ENCODE data around the gene PLA2G2D.

The PLA2G2D gene

DNA sequence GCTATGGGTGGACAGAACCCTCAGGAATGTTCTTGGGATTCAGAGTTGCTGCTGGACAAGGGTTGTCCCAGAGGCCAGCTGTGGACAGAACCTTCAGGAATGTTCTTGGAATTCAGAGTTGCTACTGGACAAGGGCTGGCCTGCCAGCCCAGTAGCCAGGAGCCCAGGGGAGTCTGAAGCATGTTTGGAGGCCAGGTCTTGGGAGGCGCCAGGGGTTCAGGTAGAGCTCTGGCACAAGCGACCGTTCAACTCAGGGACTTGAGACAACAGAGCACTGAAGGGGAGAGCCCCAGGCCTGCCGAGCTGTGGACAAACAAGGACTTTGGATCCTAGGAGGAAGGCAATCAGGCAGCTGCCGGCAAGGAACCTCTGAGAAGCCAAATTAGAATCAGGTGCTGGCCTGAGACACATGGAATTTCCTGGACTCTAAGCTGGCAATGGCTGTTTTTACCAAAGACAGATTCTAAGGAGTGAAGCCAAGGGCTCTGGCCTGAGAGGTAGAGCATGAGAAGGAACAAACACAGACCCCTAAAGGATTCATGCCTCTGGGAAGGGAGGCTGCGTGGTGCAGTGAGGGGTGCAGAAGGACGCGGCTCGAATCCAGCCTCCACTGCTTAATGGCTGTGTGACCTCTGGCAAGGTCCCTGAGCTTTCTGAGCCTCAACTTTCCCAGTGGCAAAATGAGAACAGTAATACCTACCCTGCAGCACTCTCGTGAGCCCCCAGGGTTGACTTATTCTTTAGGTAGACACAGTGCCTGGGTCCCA lies 36.0 kb downstream of the PLA2G2D start:
- no peak for DNase-seq

DNA sequence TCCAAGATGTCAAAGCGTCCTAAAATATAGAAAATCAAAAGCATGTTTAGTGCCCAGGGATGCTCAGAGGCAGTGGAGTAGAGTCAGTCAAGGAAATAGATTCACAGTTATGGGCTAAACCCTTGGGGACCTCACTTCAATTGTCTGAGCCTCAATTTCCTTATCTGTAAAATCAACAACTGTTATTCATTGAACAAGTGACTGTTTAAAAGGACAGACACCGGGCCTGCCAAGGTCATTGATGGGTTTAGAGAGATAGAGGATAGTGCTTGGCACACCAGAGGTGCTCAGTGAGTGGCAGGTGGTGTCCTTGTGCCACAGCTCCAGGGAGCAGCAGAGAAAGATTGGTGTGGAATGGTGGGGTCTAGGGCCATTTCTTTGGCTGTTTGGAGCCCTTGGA lies 36.6 kb downstream of the PLA2G2D start:
- no peak for DNase-seq

DNA sequence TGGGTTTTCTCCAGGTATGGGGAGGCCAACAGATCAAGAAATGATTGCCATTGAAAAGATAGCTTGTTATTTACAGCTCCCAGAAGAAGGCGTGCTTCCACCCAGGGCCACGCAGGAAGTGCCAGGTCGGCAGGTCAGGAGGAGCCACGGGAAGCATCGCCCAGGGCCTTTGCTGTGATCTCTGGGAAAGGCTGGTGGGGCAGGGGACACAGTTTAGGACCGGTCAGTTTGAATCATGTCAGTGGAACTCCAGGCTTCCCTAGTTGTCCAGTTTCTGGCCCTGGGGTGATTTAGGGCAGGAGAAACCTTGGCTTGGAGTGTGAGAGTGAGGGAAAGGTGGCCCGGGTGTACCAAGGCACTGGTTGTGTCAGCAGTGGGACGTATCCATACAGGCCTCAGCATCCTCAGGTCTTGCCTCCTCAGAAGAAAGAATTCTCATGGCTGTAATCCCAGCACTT lies 38.0 kb downstream of the PLA2G2D start:
- DNase-seq: no peak

DNA sequence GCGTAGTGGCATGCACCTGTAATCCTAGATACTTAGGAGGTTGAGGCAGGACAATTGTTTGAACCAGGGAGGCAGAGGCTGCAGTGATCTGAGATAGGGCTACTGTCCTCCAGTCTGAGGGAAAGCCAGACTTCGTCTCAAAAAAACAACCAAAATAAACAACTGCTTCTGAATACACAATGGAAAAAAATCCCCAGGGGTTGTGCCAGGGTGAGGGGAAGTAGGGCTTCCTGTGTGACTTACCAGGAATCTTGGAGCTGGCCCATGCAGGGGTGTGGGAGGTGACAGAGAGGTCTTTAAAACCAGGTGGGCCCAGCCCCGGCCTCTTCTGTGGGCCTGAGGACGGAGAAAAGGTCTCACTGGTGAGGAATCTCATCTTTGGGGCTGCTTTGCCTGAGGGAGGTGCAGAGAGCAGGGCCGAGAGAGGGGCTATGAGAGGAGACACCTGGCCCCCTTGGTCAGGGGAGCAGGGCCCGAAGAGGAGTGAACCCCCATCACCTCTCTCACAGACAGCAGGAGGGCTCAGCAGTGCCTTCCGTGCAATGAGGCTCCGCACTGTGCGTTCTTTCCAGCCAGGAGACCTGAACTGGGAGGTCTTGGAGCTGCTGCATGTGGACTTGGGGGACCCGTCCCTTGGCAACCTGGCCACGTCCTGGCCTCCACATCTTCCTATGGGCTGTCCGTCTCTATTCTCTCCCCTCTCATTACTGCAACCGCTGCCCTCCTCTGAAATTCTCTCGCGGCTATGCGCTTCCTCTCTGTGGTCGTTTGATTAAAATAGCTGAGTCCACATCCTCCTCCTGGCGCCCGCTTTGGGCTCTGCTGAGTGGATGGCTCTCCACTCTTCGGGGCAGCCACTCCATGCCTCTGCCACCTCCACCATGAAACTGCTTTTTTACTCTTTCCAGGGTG lies 38.6 kb downstream of the PLA2G2D start:
- no peak for DNase-seq

DNA sequence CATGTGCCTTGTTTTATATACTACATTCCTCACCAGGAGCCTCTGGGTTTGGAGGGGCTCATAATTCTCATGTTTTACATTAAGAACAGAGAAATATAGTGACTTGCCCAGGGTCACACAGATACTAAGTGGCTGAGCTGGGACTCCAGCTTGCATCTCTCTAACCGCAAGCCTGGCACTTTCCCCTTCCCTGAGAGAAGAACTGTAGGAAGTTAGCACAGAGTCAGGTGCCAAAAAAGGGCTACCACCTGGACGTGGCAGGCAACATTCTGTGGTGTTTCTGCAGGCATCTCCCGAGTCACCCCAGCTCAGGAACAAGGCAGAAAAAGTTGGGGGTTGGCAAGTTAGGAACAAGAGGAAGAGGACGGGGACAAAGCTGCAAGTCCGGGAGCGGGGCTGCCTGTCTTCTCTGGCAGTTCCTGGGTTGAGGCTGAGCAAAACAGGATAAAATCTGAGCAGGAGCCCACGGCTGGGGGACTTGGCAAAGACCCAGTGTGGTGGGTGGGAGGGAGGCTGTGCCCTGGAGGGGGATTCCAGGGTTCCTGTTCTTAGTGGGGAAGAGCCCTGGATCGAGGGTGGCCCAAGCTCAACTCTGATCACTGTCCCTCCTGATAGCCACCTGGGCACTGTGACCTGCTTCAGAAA lies 39.6 kb downstream of the PLA2G2D start:
- DNase-seq: no peak

DNA sequence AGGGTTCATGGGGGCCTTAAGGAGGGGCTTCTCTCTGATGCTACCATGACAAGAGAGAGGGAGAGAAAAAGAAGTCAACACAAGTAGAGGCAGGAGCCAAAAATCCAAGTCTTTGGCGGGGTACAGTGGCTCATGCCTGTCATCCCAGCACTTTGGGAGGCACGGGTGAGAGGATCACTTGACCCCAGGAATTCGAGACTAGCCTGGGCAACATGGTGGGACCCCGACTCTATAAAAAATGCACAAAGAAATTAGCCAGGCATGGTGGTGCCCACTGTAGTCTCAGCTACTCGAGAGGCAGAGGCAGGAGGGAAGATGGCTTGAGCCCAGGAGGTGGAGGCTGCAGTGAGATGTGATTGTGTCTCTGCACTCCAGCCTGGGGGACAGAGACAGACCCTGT lies 40.6 kb downstream of the PLA2G2D start:
- DNase-seq: no peak

DNA sequence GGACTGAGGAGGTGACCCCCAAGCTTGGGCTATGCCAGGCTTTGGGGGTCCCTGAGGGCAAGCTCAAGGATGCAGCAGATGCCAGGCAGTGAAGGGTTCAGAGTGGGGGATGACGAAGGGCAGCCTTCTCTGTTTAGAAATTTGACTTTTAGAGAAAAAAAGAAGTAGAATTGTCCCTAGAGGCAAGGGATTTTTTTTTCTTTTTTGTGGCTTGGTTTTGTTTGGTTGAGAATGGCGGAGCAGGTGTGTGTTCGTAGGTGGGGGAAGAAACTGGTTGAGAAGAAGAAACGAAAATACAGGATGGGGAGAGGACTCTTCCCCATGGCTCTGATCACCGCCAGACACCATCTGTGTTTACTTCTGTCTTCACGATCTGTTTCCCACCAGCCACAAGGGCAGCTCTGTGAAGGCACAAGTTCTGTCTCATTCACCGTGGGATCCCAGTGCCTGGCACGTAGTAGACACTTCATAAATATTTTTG lies 41.1 kb downstream of the PLA2G2D start:
- DNase-seq: no peak

DNA sequence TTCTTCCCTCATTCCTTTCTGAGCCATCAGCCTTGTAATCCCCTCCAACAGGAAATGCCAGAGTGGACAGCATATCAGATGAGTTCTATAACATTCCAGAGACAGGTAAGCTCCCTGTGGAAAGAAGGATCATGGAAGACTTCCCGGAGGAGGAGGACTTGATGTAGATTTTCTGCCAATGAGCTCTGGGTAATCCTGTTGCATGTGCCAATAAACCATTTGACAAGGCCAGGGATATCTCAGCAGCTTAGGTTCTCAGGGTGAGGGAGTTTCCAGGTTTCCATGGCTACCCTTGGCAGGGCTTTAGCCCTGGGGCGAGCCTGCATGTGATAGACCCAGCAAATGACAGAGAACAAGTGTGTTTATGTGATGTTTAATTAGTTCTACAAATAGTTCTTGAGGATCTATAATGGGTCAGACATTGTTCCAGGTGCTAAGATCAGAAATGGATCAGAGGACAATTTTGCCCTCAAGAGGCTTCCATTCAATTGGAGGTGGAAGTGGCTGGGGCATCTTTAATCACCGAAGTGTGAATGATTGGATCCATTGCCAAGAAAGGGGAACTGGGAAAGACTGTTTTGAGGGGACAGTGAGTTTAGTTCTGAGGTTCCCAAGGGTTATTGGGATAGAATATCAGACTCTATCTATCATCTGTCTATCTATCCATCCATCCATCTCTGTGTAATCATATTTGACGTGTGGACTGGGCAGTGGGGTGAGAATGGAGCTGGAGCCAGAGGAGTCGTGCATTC lies 42.5 kb downstream of the PLA2G2D start:
- no peak for DNase-seq

DNA sequence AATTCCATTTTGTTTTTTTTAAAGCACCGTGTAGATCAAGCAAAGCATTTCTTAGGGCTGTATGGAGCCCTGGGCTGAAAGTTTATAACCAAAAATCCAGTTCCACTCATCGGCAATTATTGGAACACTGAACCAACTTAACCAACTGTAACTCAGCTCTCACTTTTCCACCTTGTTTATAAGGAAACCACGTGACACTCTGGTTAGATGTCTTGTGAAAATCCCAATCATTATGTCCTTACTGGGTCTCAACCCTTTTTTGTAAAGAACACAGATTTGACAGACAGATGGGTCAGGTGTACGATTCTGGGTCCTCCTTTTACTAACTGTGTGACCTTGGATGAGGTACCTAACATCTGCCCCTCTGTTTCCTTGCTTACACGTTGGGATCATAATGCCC lies 43.1 kb downstream of the PLA2G2D start:
- DNase-seq: no peak

DNA sequence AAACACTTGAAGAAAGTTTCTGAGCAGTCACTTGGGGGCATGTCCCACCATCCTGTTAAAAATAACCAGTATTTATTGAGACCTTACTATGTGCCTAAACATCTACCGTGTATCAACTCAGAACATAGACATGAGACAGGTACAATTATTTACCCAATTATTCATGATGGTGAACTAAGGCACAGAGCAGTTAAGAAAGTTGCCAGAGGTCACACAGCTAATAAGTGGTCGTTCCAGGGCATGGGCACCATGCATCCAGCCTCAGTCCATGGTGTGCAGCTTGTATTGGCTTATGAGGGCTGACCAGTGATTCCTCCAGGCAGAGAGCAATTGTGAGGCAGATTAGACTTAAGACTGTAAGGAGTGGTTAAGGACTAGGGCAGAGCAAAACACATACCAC lies 44.0 kb downstream of the PLA2G2D start:
- DNase-seq: no peak

DNA sequence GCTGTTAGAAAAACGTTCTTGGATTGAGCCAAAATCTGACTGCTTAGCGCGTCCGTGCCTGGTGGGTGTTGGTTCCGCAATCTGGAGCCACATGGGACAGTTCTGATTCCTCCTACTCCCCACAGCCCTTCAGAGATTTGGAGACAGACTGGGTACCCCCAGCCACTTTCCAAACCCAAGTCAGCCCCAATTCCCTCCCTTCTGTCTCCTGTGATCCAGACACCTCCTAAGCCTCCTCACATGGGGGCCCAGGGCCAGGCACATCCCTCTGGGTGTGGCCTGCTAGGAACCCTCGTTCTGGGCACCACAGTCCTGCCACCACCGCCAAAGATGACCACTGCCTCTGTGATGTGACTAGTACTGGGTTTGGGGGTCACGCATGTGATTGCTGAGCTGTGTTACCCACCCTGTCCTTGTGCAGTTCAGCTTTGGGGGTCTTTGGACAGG lies 44.6 kb downstream of the PLA2G2D start:
- DNase-seq: no peak

DNA sequence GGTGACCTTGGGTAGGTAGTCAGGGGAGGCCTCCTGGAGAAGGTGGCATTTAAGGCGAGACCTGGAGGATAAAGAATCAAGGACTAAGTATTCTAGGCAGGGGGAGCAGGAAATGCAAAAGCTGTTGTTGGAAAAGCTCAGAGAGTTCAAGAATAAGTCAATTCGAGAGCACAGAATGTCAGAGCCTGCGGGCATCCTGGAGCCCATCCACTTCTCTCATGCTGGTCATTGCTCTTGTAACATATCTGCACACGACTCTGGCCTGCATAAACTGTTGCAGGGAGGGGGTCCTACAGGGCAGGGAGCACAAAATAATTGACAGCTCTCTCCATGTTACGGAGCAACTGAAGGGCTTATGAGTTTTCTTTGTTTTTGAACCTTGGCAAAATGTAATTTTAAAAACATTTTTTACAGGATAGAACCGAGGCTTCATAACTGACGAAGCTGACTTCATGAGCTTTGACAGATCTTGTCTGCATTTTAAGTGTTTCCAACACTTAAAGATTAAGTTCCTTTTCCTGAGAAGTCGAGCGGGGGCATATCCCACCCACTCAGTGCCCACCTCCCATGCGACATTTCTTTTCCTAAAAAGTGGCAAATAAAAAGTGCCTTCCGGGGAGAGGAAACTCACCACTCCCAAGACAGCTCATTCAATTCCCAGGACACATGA lies 45.1 kb downstream of the PLA2G2D start:
- no peak for DNase-seq

DNA sequence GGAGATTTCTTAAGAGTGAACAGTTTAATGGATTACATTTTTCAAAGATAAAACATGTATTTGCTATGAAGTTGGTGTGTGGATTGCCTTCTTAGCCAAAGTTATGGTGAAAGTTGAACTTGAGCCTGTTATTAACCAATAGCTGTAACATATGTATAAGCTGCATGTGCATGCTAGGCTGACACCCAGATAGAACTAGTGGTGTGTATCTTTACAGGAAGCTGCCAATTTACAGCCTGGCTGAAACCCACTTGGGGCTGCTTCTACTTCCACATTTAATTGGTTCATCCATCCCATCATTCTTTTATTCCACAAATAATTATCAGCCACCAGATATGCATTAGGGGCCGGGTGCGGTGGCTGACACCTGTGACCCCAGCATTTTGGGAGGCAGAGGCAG lies 46.1 kb downstream of the PLA2G2D start:
- no peak for DNase-seq

DNA sequence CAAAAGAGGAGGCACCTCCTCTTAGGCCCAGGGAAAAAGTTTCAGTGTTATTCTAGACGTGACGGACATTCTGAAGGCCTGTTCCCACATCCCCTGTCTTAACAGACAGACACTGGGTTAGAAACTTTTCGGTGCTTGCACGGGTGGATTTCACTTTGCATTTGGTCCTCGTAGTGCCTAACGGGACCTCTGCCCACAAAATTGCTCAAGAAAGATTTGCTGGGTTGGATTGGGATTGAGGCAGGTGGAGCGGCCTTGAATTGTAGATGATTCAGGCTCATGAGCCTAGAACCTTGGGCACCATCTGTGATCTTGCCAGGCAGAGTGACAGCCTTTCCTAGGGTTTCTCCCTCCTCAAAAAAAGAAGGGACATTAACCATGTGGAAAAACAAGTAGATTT lies 46.6 kb downstream of the PLA2G2D start:
- DNase-seq: no peak

DNA sequence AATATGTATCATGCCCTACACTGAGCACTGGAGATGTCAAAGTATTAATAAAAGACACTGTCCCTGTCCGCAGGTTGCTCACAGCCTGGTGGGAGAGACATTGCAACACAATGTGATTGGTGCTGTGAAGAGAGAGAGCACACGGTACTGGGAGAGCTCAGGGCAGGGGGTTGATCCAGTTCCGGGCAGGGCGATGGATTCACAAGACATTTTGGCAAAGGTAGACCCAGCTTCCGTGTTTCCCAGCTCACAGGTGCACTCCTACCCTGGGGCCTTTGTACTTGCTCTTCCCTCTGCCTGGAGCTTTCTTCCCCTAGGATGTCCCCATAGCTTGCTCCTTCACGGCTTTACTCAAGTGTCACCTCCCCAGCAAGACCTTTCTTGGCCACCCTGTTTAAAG lies 47.9 kb downstream of the PLA2G2D start:
- DNase-seq: no peak

DNA sequence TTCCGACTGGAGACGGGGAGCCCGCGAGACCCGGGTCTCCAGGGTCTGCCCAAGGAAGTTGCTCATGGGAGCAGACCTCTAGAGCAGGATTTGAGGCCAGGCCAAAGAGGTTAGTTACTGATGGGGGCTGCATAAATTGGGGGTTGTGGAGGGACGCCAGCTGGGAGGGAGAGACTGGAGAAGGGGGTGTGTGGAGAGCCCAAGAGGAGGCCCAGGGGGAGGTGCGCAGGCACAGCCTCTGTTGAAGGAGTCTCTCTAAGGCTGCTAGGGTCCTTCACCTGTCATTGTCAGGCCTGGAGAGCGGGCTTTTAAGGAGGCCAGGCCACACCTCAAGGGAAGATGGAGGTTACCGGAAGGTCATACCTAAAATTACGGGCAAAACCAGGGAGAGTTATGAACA lies 49.0 kb downstream of the PLA2G2D start:
- no peak for DNase-seq

DNA sequence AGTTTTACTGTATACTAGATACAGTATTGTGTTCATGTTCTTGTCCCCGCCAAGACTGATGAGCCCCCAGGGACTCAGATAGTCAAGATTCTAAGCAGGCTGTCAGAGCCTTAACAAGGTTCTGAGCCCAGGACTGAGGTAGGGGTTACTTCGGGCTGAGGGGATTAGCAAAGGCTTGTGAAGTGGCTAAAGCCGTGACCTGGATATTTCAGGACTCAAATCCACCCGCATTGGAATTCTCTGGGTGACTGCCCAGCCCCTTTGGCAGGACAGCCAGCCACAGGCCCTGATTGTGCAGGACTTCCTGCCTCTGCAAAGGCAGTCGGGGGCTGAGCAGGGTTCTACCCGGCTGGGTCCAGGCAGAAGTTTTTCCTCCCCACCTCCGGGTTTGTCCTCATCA lies 49.5 kb downstream of the PLA2G2D start, which contains the start of gene PLA2G5:
Gene PLA2G5, plus strand, starts transcription at position 321 of the 400 bp plus-strand sequence. CDS start 14,637 bp downstream, outside the sequence.
- no peak for DNase-seq

DNA sequence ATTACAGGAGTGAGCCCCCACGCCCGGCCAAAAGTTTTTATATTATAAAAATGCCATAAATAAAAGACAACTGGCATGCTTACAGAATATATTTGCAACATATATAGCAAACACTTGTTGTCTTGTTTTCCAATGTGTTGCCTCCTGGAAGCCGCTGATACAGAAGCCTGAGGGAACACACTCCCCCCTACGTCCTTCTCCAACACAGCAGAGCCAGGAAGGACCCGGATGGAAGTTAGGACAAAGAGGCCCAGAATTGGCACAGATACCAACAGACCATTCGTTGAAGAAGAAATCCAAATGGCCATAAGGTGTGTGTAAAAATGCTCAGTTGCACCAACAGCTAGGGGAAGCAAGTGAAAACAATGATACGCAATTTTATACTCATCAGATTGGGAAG lies 50.6 kb downstream of the PLA2G2D start:
- no peak for DNase-seq

DNA sequence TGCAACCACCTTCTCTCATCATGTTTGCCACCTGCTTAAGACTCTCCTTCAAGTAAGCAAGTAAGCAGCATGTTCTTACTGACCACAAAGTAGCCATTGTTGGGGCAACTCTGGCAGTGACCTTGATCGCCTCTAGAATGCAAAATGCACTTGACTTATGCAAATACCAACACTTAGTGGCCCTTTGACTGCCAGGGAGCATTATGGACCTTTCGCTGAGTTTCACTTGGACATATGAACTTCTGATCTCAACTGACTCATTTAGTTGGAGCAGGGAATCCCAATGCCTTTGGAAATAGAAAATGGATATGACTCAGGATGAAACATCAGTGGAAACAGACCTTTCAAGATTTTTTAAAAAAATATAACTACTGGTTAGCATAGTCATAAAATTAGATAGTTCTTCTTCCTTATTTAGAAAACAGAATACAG lies 55.5 kb downstream of the PLA2G2D start:
- no peak for DNase-seq

All from AML-193 (cell line).